Breast epithelium (tissue), 4 donors: ENCODE results near the gene P3H2. TPM values are rescaled to one million over a fixed set of nuclear protein-coding genes. Genes with fewer than 3 reads are reported as not detected.

Experiments
- DNase-seq, 2 donors: peaks; one replicate each; pipeline ENCODE4 v3.0.0-alpha.2; 2019; ENCODE audit warnings: low spot score in 2 of 2
- H3K27ac ChIP-seq, 2 donors: fragments of 200-600 bp; sonication (generic) in 1 of 2; one replicate each; pipeline ENCODE4 v1.5.1; 2016 to 2019; ENCODE audit warnings: mild to moderate bottlenecking in 1 of 2
- H3K27me3 ChIP-seq, 2 donors: fragments of 200-600 bp; sonication (generic) in 1 of 2; one replicate each; pipeline versions ENCODE4 v1.5.1 to v1.6.0; 2017 to 2019; ENCODE audit warnings: control low read depth in 1 of 2, mild to moderate bottlenecking in 1 of 2
- H3K36me3 ChIP-seq: fragments of 200-600 bp; one replicate; pipeline ENCODE4 v1.5.1; 2019
- H3K4me1 ChIP-seq, 2 donors: fragments of 200-600 bp; sonication (generic); one replicate each; pipeline ENCODE4 v1.5.1; 2016 to 2019; ENCODE audit warnings: control low read depth in 1 of 2
- H3K4me3 ChIP-seq, 3 donors: fragments of 200-600 bp; sonication (generic); 1 replicate in 2 of 3; 2 replicates in 1 of 3; pipeline ENCODE4 v1.5.1; 2016 to 2019; ENCODE audit warnings: mild to moderate bottlenecking in 3 of 3, moderate library complexity in 2 of 3
- H3K9me3 ChIP-seq, 2 donors: fragments of 200-600 bp; sonication (generic) in 1 of 2; one replicate each; pipeline ENCODE4 v1.5.1; 2016 to 2019; ENCODE audit warnings: control low read depth in 1 of 2
- POLR2A ChIP-seq: fragments of 450-650 bp; IDR thresholded peaks from one replicate; pipeline ENCODE4 v1.6.1; 2016; ENCODE audit warnings: antibody characterized with exemption, mild to moderate bottlenecking, moderate library complexity
- POLR2AphosphoS5 ChIP-seq, 3 donors: sonication (generic); formaldehyde crosslinking; IDR thresholded peaks; one replicate each; pipeline ENCODE4 v1.6.1; 2017; ENCODE audit warnings: antibody characterized with exemption in 3 of 3
- intact Hi-C: fragments of 100-400 bp; cut with DNase I; formaldehyde crosslinking; loops from one replicate; pipeline ENCODE4 v1.15.1; 2023; ENCODE audit warnings: low total_unique reads
- total RNA-seq, 3 donors: library from RNA; depleted of rRNA; stranded (reverse); fragments of >200 nt; gene quantifications; one replicate each; pipeline ENCODE4 v1.1.0, GENCODE V29; 2016
- TF ChIP-seq, protein P1 (sequence below), 3 donors: fragments of 450-650 bp; IDR thresholded peaks; one replicate each; pipeline ENCODE4 v1.5.1; 2016 to 2017; ENCODE audit warnings: antibody characterized with exemption in 3 of 3, mild to moderate bottlenecking in 3 of 3, moderate library complexity in 3 of 3

The P3H2 gene
- total RNA-seq = 10 to 100 TPM in 2 of 3 donors, 1 to 10 TPM in 1; 1.6 to 12.3 (median 10.2) TPM

DNA sequence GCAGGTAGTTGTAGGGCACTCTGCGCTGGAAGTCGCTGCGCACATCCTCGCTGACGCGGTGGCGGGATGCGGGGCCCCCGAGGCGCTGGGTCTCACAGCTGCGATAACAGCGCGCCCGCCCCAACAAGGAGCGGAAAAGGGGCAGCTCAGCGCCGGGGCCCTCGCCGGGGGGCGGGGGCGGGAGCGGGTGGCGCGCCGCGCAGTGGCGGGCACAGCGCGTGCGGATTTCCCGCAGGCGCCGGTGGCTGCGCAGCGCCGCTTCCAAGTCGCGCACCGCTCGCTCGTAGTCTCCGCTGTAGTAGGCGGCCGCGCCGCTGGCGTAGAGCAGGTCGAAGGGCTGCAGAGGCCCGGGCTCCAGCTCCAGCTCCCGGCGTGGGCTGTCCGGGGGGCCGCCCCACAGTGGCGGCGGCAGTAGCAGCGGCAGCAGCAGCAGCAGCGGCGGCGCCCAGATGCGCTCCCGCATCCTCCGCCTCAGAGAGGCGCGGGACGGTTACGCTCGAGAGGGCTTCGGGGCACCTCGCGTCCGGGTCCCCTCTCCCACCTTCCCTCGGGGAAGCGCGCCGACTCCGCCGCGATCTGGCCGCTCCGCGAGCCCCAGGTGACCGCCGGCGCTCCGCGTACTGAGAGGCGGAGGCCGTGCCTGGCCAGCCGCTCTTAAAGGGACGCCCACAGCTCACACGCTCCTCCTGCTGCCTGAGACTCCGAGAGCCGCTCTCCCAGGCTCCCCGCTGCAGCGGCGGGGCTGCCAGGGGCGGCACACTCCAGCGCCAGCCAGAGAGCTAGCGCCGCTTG is at the start of gene P3H2:
Gene P3H2 (minus strand): TSS at position 629 of the 792 bp plus-strand sequence. CDS start 166 bp downstream, at position 463.
- no peaks in the 10 kb centered on the region for H3K9me3 ChIP-seq
- H3K27me3 ChIP-seq = no peaks in the 10 kb centered on the region
- peak within 1 kb of the TSS; percentile 66 to 81 (median 69) for H3K4me3 ChIP-seq
- intact Hi-C loops = no loop called here
- no peaks in the 10 kb centered on the region for H3K4me1 ChIP-seq
- no peaks in the 10 kb centered on the region for H3K36me3 ChIP-seq
- peak within 1 kb of the TSS; percentile 81 to 85 for H3K27ac ChIP-seq
- DNase-seq = peak; percentile 64 to 79
- peak; percentile 21 to 69 (median 24) for TF ChIP-seq POLR2AphosphoS5 (IDR thresholded peaks at IDR 0.05)
- no peak for TF ChIP-seq POLR2A
- TF ChIP-seq, protein P1, sequence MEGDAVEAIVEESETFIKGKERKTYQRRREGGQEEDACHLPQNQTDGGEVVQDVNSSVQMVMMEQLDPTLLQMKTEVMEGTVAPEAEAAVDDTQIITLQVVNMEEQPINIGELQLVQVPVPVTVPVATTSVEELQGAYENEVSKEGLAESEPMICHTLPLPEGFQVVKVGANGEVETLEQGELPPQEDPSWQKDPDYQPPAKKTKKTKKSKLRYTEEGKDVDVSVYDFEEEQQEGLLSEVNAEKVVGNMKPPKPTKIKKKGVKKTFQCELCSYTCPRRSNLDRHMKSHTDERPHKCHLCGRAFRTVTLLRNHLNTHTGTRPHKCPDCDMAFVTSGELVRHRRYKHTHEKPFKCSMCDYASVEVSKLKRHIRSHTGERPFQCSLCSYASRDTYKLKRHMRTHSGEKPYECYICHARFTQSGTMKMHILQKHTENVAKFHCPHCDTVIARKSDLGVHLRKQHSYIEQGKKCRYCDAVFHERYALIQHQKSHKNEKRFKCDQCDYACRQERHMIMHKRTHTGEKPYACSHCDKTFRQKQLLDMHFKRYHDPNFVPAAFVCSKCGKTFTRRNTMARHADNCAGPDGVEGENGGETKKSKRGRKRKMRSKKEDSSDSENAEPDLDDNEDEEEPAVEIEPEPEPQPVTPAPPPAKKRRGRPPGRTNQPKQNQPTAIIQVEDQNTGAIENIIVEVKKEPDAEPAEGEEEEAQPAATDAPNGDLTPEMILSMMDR (IDR thresholded peaks at IDR 0.05) = peak in 1 of 3 donors; percentile 15

DNA sequence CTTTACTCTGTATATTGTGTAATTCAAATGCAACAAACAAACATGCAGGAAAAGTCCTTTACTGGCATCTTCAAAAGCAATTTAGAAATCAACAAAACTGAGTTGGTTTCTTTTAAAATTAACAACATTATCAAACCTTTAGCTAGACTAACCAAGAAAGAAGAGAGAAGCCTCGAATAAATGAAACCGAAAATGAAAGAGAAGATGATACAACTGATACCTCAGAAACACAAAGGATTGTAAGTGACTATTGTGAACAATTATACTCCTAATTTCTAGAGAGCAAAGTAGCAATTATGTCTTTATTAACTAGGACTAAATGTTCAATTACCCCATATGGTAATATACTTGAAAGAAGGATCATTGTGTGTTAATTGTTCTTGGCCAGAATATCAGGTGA is 49.2 kb upstream of the P3H2 start:
- no peak for DNase-seq
- no peaks in the 10 kb centered on the region for H3K4me1 ChIP-seq
- no peaks in the 10 kb centered on the region for H3K9me3 ChIP-seq
- no peak overlapping the region for H3K27ac ChIP-seq
- TF ChIP-seq, protein P1 (IDR thresholded peaks at IDR 0.05) = no peak
- TF ChIP-seq POLR2A (no peak), POLR2AphosphoS5 (IDR thresholded peaks at IDR 0.05) (no peak)
- no peaks in the 10 kb centered on the region for H3K36me3 ChIP-seq
- H3K4me3 ChIP-seq = no peak overlapping the region
- no peaks in the 10 kb centered on the region for H3K27me3 ChIP-seq
- intact Hi-C loops = no loop called here

DNA sequence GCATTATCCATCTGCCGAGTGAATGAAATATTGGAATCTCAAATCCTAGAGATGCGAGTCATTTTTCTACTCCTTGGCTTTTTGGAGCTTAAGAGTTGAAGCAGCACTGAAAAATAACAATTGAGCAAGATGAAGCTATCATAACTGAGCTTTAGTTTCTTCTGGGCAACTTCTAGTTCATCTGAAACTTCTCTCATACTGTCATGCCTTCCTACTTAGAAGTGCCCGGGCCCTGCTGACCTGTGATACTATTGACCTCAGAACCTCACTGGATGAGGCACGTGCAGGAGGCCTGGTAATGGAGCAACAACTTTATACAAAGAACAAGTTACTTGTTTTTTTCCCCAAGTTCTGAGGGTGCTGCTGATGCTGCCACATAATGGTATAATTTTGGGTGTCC is 48.5 kb upstream of the P3H2 start:
- no peak for TF ChIP-seq POLR2AphosphoS5 (IDR thresholded peaks at IDR 0.05)
- TF ChIP-seq, protein P1 (IDR thresholded peaks at IDR 0.05) = no peak
- TF ChIP-seq POLR2A = no peak
- Histone ChIP-seq H3K4me1 (no peaks in the 10 kb centered on the region), H3K4me3 (no peak overlapping the region), H3K9me3 (no peaks in the 10 kb centered on the region), H3K27me3 (no peaks in the 10 kb centered on the region), H3K36me3 (no peaks in the 10 kb centered on the region), H3K27ac (no peak overlapping the region)
- DNase-seq = no peak
- intact Hi-C loops = no loop called here

- Histone ChIP-seq H3K27ac (no peak overlapping the region), H3K4me3 (no peak overlapping the region), H3K27me3 (no peaks in the 10 kb centered on the region), H3K4me1 (no peaks in the 10 kb centered on the region), H3K36me3 (no peaks in the 10 kb centered on the region), H3K9me3 (no peaks in the 10 kb centered on the region)
- TF ChIP-seq POLR2A = no peak
- TF ChIP-seq, protein P1 (IDR thresholded peaks at IDR 0.05) = no peak
- TF ChIP-seq POLR2AphosphoS5 (IDR thresholded peaks at IDR 0.05) = no peak
- DNase-seq = no peak
- intact Hi-C loops = no loop called here
Observed at GRCh38 chr3:190167936-190168680, 47.4 kb upstream of the P3H2 start.

DNA sequence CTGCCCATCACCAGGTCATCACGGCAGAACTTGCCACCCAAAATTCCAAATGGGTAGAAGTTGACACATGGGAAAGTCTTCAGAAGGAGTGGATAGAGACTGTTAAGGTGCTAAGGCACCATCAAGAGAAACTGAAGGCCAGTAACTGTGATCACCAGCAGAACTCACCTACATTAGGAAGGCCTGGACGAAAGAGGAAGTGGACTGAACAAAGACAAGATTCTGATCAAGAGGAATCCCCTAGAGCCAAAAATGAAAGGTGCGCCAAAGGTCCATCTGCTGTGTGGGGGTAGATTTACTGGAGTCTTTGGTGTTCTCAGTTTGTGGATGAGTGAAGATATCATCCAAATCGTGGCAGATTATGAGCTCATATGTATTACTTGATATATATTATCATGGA is 46.3 kb upstream of the P3H2 start:
- intact Hi-C loops = no loop called here
- H3K4me3 ChIP-seq = no peak overlapping the region
- no peak for DNase-seq
- TF ChIP-seq, protein P1 (IDR thresholded peaks at IDR 0.05) = no peak
- no peak for TF ChIP-seq POLR2A
- TF ChIP-seq POLR2AphosphoS5 (IDR thresholded peaks at IDR 0.05) = no peak
- no peaks in the 10 kb centered on the region for H3K9me3 ChIP-seq
- H3K4me1 ChIP-seq = no peaks in the 10 kb centered on the region
- no peaks in the 10 kb centered on the region for H3K36me3 ChIP-seq
- no peak overlapping the region for H3K27ac ChIP-seq
- H3K27me3 ChIP-seq = no peaks in the 10 kb centered on the region
